Left ventricle myocardium superior (tissue), 1 donor: Measurements from ENCODE around the gene PRPF19. TPM values are rescaled to one million over a fixed set of nuclear protein-coding genes. Genes with fewer than 3 reads are reported as not detected.

Source experiments
- ATAC-seq: fragments of 200-7000 bp; cut with Tn5 transposase; one replicate; pipeline ENCODE4 v1.9.1; 2020; ENCODE audit warnings: mild to moderate bottlenecking, moderate library complexity
- DNase-seq: peaks from one replicate; pipeline ENCODE4 v3.0.0-alpha.2; 2020
- intact Hi-C: fragments of 100-400 bp; cut with micrococcal nuclease; formaldehyde crosslinking; loops from one replicate; pipeline ENCODE4 v1.11.0; 2022
- total RNA-seq: library from RNA; stranded (reverse); fragmentation: NEBNext Ultra II Directional; extraction: Animal tissue kit (Norgen Biotek cat#: 25700); gene quantifications from one replicate; pipeline ENCODE4 v1.2.1, GENCODE V29; 2021
- donor health status: DM: no; HTN: yes; CAD: no; lungs with severe emphysema.

The PRPF19 gene
- total RNA-seq, 1 donor from 2014 or later = 41.5 TPM

- ATAC-seq (no peak), DNase-seq (no peak)
- intact Hi-C loops = no loop called here
Observed at GRCh38 chr11:60925868-60926267, 19.5 kb upstream of the PRPF19 start.

GRCh38 chr11:60924906-60925853, 18.8 kb upstream of the PRPF19 start:
- DNase-seq (no peak), ATAC-seq (no peak)
- intact Hi-C loops = no loop called here

- intact Hi-C loops = no loop called here
- ATAC-seq (peak; percentile 88), DNase-seq (peak; percentile 81)
Observed at GRCh38 chr11:60924110-60924905, 17.9 kb upstream of the PRPF19 start, which contains the start of gene TMEM132A. TSS of gene TMEM132A (plus strand) at chr11:60924460. CDS start at chr11:60924634, 174 bp downstream.

GRCh38 chr11:60923800-60924109, 17.4 kb upstream of the PRPF19 start:
- intact Hi-C loops = no loop called here
- peak; percentile 11 for ATAC-seq
- no peak for DNase-seq

- intact Hi-C loops = no loop called here
- ATAC-seq (no peak), DNase-seq (no peak)
Observed at GRCh38 chr11:60923326-60923725, 16.9 kb upstream of the PRPF19 start.

- ATAC-seq = no peak
- no peak for DNase-seq
- intact Hi-C loops = no loop called here
Observed at GRCh38 chr11:60922906-60923305, 16.5 kb upstream of the PRPF19 start.

- ATAC-seq = no peak
- DNase-seq = no peak
- intact Hi-C loops = no loop called here
Observed at GRCh38 chr11:60921777-60922335, 15.5 kb upstream of the PRPF19 start.

GRCh38 chr11:60921259-60921658, 14.9 kb upstream of the PRPF19 start:
- intact Hi-C loops = no loop called here
- no peak for DNase-seq
- ATAC-seq = no peak

GRCh38 chr11:60919956-60920355, 13.6 kb upstream of the PRPF19 start:
- DNase-seq (no peak), ATAC-seq (no peak)
- intact Hi-C loops = no loop called here

GRCh38 chr11:60919320-60919719, 12.9 kb upstream of the PRPF19 start:
- DNase-seq (no peak), ATAC-seq (no peak)
- intact Hi-C loops = no loop called here

GRCh38 chr11:60918939-60919265, 12.5 kb upstream of the PRPF19 start:
- no peak for ATAC-seq

GRCh38 chr11:60918251-60918938, 12.0 kb upstream of the PRPF19 start:
- intact Hi-C loops = no loop called here
- no peak for DNase-seq

More at GRCh38 chr11:60918939-60919265, 12.5 kb upstream of the PRPF19 start:
- intact Hi-C loops = no loop called here
- DNase-seq = no peak

GRCh38 chr11:60917267-60917666, 10.9 kb upstream of the PRPF19 start:
- intact Hi-C loops = no loop called here
- no peak for DNase-seq
- no peak for ATAC-seq

More at GRCh38 chr11:60918251-60918938, 12.0 kb upstream of the PRPF19 start:
- ATAC-seq = no peak

- intact Hi-C loops = no loop called here
- ATAC-seq = no peak
- no peak for DNase-seq
Observed at GRCh38 chr11:60916669-60917206, 10.4 kb upstream of the PRPF19 start.

GRCh38 chr11:60915248-60915914, 9.0 kb upstream of the PRPF19 start:
- intact Hi-C loops = no loop called here
- peak; percentile 67 for DNase-seq
- ATAC-seq = peak; percentile 54

- intact Hi-C loops = no loop called here
- peak; percentile 62 for ATAC-seq
- peak; percentile 65 for DNase-seq
Observed at GRCh38 chr11:60914633-60915247, 8.4 kb upstream of the PRPF19 start.

GRCh38 chr11:60913793-60914632, 7.6 kb upstream of the PRPF19 start, which contains the start of gene TMEM109:
TSS of gene TMEM109 (plus strand) at chr11:60914158. CDS start at chr11:60919694, 5,536 bp downstream.
- intact Hi-C loops = no loop called here
- DNase-seq (peak; percentile 93), ATAC-seq (peak; percentile 88)
